ENCODE data around the gene RGP1.
A peak's percentile ranks its signal among the peaks of the same experiment; 100 is the strongest.

RGP1 gene

DNA sequence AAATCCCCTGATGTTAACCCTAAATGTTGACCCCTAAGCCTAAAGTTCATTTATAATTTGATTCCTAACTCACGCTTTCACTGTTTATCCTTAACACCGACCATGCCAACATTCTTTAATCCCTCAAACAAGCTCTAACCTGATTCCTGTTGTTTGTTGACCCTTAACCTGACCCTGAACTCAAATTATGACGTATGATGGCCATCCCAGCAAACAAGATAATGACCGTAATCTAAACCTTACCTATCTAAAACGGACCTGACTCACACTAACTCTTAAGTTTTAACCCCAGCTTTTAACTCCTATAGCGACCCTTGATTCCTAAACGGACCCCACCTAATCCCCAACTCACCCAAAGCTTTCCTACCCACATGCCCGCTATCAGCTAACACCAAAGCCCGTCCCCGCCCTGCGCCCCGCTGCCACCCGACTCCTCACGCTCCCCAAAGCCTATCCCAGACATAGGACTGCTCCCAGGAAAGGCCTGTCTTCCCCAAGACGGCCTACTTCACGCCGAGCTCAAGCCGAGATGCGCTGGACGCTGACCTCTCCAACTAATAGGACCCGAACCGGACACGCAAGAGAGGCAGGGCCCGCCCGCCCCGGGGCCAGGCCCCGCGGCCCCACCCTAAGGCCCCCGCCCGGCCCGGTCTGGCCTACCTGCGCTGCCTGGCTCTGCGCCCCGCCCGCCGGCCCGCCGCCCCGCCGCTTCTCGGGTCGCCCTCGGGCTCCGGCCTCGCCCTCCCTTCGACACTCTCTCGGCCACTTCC is 17.5 kb upstream of the RGP1 start:
- H3K27ac ChIP-seq (ENCODE audit: insufficient read depth, low read length, poor library complexity, severe bottlenecking), result peak overlapping the region; percentile 88
- no peaks in the 10 kb centered on the region for H3K27me3 ChIP-seq (replicated peaks; ENCODE audit: control insufficient read depth, insufficient read depth, low read length, poor library complexity, severe bottlenecking)
- peak overlapping the region; percentile 72 for H3K4me3 ChIP-seq (ENCODE audit: insufficient read depth, low read depth, low read length, poor library complexity, severe bottlenecking)
- DNase-seq, result no peak
- H3K36me3 ChIP-seq (ENCODE audit: control insufficient read depth, insufficient read depth, low read length), result peaks cover 14% of the 10 kb centered on the region
- peaks cover 56% of the 10 kb centered on the region for H3K4me1 ChIP-seq (ENCODE audit: control insufficient read depth, insufficient read depth, low read length, poor library complexity, severe bottlenecking)
- no peaks in the 10 kb centered on the region for H3K9me3 ChIP-seq (ENCODE audit: control insufficient read depth, low read length)

DNA sequence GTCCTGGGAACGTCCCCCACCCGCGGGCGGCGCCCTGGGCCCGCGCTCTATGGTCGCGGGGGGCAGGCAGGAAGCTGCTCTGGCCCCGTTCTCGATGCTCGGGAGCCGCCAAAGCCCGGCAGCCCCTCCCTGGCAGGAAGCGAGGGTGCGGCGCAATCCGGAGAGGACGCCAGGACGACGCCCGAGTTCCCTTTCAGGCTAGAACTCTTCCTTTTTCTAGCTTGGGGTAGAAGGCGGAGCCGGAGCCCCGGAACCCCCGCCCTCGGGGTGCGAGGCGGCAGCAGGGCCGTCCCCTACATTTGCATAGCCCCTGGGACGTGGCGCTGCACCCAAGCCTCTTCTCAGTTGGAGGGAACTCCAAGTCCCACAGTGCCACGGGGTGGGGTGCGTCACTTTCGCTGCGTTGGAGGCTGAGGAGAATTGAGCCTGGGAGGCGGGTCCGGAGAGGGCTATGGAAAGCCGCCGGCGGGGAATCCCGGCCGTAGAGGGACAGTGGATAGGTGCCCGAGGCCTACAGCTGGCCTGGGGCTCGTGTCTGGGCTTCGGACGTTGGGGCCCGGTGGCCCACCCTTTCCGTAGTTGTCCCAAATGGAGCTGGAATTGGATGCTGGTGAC is 16.8 kb upstream of the RGP1 start, which contains the start of the genes CREB3 and TLN1:
TSS of gene CREB3 (plus strand) at position 482 of the 615 bp plus-strand sequence. CDS start at position 589, 107 bp downstream.
TSS of gene TLN1 (minus strand) at position 11 of the 615 bp plus-strand sequence. CDS start 6,501 bp downstream, outside the sequence.
- Histone ChIP-seq H3K27ac (ENCODE audit: insufficient read depth, low read length, poor library complexity, severe bottlenecking) (peak within 1 kb of the TSS; percentile 88), H3K4me1 (ENCODE audit: control insufficient read depth, insufficient read depth, low read length, poor library complexity, severe bottlenecking) (peaks cover 49% of the 10 kb centered on the region), H3K27me3 (replicated peaks; ENCODE audit: control insufficient read depth, insufficient read depth, low read length, poor library complexity, severe bottlenecking) (no peaks in the 10 kb centered on the region), H3K4me3 (ENCODE audit: insufficient read depth, low read depth, low read length, poor library complexity, severe bottlenecking) (peak within 1 kb of the TSS; percentile 72), H3K36me3 (ENCODE audit: control insufficient read depth, insufficient read depth, low read length) (peaks cover 17% of the 10 kb centered on the region), H3K9me3 (ENCODE audit: control insufficient read depth, low read length) (no peaks in the 10 kb centered on the region)
- peak; percentile 93 to 96 (median 96) for DNase-seq

DNA sequence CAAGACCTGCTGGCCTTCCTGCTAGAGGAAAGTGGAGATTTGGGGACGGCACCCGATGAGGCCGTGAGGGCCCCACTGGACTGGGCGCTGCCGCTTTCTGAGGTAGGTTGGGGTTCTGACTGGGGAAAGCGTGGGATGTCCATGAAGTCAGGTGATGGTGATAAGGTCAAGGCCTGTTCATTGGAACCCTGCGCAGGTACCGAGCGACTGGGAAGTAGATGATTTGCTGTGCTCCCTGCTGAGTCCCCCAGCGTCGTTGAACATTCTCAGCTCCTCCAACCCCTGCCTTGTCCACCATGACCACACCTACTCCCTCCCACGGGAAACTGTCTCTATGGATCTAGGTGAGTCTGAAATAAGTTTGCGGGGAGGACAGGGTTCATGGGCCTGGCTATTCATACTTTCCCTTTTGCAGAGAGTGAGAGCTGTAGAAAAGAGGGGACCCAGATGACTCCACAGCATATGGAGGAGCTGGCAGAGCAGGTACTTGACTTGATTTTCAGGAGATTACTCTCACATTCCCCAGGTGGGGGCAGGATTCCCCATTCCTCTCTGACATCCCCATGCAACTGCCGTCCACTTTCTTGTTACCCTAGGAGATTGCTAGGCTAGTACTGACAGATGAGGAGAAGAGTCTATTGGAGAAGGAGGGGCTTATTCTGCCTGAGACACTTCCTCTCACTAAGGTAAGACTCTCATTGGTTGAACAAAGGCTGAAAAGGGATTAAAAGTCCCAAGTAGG is 16.1 kb upstream of the RGP1 start:
- Histone ChIP-seq H3K36me3 (ENCODE audit: control insufficient read depth, insufficient read depth, low read length) (peaks cover 23% of the 10 kb centered on the region), H3K27me3 (replicated peaks; ENCODE audit: control insufficient read depth, insufficient read depth, low read length, poor library complexity, severe bottlenecking) (no peaks in the 10 kb centered on the region), H3K4me1 (ENCODE audit: control insufficient read depth, insufficient read depth, low read length, poor library complexity, severe bottlenecking) (peaks cover 42% of the 10 kb centered on the region), H3K27ac (ENCODE audit: insufficient read depth, low read length, poor library complexity, severe bottlenecking) (peak overlapping the region; percentile 88), H3K9me3 (ENCODE audit: control insufficient read depth, low read length) (no peaks in the 10 kb centered on the region), H3K4me3 (ENCODE audit: insufficient read depth, low read depth, low read length, poor library complexity, severe bottlenecking) (peak overlapping the region; percentile 72)
- no peak for DNase-seq

DNA sequence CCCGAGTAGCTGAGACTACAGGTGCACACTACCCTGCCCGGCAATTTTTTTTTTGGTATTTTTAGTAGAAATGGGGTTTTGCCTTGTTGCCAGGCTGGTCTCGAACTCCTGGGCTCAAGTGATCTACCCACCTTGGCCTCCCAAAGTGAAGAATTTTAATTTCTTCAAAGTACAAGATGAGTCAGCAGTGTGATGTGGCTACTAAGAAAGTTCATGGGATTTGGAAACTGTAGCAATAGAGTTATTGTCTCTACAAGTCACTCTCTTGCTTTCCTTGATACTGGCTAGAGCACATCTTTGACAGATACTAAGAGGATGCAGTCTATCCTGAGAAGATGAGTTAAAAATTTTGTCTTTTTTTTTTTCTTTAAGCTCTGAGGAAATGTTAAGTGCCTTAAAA is 15.0 kb upstream of the RGP1 start:
- Histone ChIP-seq H3K27ac (ENCODE audit: insufficient read depth, low read length, poor library complexity, severe bottlenecking) (no peak overlapping the region), H3K4me3 (ENCODE audit: insufficient read depth, low read depth, low read length, poor library complexity, severe bottlenecking) (no peak overlapping the region), H3K27me3 (replicated peaks; ENCODE audit: control insufficient read depth, insufficient read depth, low read length, poor library complexity, severe bottlenecking) (no peaks in the 10 kb centered on the region), H3K4me1 (ENCODE audit: control insufficient read depth, insufficient read depth, low read length, poor library complexity, severe bottlenecking) (peaks cover 33% of the 10 kb centered on the region), H3K9me3 (ENCODE audit: control insufficient read depth, low read length) (no peaks in the 10 kb centered on the region), H3K36me3 (ENCODE audit: control insufficient read depth, insufficient read depth, low read length) (peaks cover 33% of the 10 kb centered on the region)
- DNase-seq, result no peak

DNA sequence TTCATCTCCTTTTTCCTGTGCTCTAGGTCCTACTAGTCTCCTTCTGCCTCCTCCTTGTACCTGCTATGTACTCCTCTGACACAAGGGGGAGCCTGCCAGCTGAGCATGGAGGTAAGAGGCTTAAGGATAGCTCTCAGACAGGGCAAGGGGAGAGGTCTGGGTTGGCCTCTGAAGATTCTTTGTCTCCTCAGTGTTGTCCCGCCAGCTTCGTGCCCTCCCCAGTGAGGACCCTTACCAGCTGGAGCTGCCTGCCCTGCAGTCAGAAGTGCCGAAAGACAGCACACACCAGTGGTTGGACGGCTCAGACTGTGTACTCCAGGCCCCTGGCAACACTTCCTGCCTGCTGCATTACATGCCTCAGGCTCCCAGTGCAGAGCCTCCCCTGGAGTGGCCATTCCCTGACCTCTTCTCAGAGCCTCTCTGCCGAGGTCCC is 12.9 kb upstream of the RGP1 start:
- DNase-seq, result peak; percentile 22 to 48 (median 43)
- Histone ChIP-seq H3K36me3 (ENCODE audit: control insufficient read depth, insufficient read depth, low read length) (peaks cover 45% of the 10 kb centered on the region), H3K27me3 (replicated peaks; ENCODE audit: control insufficient read depth, insufficient read depth, low read length, poor library complexity, severe bottlenecking) (no peaks in the 10 kb centered on the region), H3K4me3 (ENCODE audit: insufficient read depth, low read depth, low read length, poor library complexity, severe bottlenecking) (no peak overlapping the region), H3K4me1 (ENCODE audit: control insufficient read depth, insufficient read depth, low read length, poor library complexity, severe bottlenecking) (peaks cover 13% of the 10 kb centered on the region), H3K9me3 (ENCODE audit: control insufficient read depth, low read length) (no peaks in the 10 kb centered on the region), H3K27ac (ENCODE audit: insufficient read depth, low read length, poor library complexity, severe bottlenecking) (peak overlapping the region; percentile 28)

- Histone ChIP-seq H3K27me3 (replicated peaks; ENCODE audit: control insufficient read depth, insufficient read depth, low read length, poor library complexity, severe bottlenecking) (no peaks in the 10 kb centered on the region), H3K36me3 (ENCODE audit: control insufficient read depth, insufficient read depth, low read length) (peaks cover 45% of the 10 kb centered on the region), H3K27ac (ENCODE audit: insufficient read depth, low read length, poor library complexity, severe bottlenecking) (no peak overlapping the region), H3K4me3 (ENCODE audit: insufficient read depth, low read depth, low read length, poor library complexity, severe bottlenecking) (no peak overlapping the region), H3K9me3 (ENCODE audit: control insufficient read depth, low read length) (no peaks in the 10 kb centered on the region), H3K4me1 (ENCODE audit: control insufficient read depth, insufficient read depth, low read length, poor library complexity, severe bottlenecking) (peaks cover 8% of the 10 kb centered on the region)
- no peak for DNase-seq
Measured at GRCh38 chr9:35737143-35737542, 11.9 kb upstream of the RGP1 start.

DNA sequence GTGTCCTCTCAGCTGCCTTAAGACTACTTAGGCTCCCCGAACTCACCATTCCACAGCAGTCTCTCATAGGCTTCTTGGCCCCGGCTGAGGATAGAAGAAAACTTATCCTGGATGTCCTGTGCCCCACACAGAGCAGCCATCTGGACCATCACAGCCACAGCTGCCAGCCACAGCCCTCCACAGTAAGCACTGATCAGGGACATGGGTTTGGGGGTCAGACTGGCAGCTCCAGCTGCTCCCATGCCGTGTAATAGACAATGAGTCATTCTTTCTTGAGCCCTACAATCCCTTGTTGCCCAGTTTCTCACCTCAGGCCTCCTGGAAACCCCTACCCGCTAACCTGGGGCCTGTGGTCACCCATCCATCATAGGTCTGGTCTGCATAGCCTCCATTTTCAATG is 10.9 kb upstream of the RGP1 start:
- Histone ChIP-seq H3K27me3 (replicated peaks; ENCODE audit: control insufficient read depth, insufficient read depth, low read length, poor library complexity, severe bottlenecking) (no peaks in the 10 kb centered on the region), H3K9me3 (ENCODE audit: control insufficient read depth, low read length) (no peaks in the 10 kb centered on the region), H3K4me1 (ENCODE audit: control insufficient read depth, insufficient read depth, low read length, poor library complexity, severe bottlenecking) (peaks cover 5% of the 10 kb centered on the region), H3K4me3 (ENCODE audit: insufficient read depth, low read depth, low read length, poor library complexity, severe bottlenecking) (no peak overlapping the region), H3K36me3 (ENCODE audit: control insufficient read depth, insufficient read depth, low read length) (peaks cover 49% of the 10 kb centered on the region), H3K27ac (ENCODE audit: insufficient read depth, low read length, poor library complexity, severe bottlenecking) (no peak overlapping the region)
- no peak for DNase-seq

GRCh38 chr9:35738924-35739323 is 10.2 kb upstream of the RGP1 start:
- Histone ChIP-seq H3K9me3 (ENCODE audit: control insufficient read depth, low read length) (no peaks in the 10 kb centered on the region), H3K4me1 (ENCODE audit: control insufficient read depth, insufficient read depth, low read length, poor library complexity, severe bottlenecking) (no peaks in the 10 kb centered on the region), H3K4me3 (ENCODE audit: insufficient read depth, low read depth, low read length, poor library complexity, severe bottlenecking) (no peak overlapping the region), H3K27ac (ENCODE audit: insufficient read depth, low read length, poor library complexity, severe bottlenecking) (no peak overlapping the region), H3K36me3 (ENCODE audit: control insufficient read depth, insufficient read depth, low read length) (peaks cover 56% of the 10 kb centered on the region), H3K27me3 (replicated peaks; ENCODE audit: control insufficient read depth, insufficient read depth, low read length, poor library complexity, severe bottlenecking) (no peaks in the 10 kb centered on the region)
- DNase-seq, result no peak

DNA sequence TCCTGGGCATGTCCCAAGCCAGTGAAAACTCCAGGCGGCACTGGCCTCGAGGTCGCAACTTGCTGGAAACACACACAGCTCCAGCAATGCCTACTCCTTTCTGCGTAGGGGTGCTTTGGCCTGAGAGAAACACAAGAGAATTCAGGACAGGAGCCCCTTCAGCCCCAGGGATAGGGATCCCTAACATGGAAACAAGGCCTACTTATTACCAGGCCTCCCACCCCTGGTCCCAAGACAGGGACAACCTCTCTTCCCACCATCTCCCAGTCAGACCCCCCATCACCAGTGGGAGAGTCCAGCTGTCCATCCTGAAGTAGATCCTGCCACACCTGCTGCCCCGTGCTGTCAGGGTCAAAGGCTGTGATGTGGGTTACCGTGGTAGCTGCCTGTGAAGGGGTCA is 8.8 kb upstream of the RGP1 start:
- Histone ChIP-seq H3K36me3 (ENCODE audit: control insufficient read depth, insufficient read depth, low read length) (peaks cover 65% of the 10 kb centered on the region), H3K27me3 (replicated peaks; ENCODE audit: control insufficient read depth, insufficient read depth, low read length, poor library complexity, severe bottlenecking) (no peaks in the 10 kb centered on the region), H3K4me3 (ENCODE audit: insufficient read depth, low read depth, low read length, poor library complexity, severe bottlenecking) (no peak overlapping the region), H3K4me1 (ENCODE audit: control insufficient read depth, insufficient read depth, low read length, poor library complexity, severe bottlenecking) (no peaks in the 10 kb centered on the region), H3K9me3 (ENCODE audit: control insufficient read depth, low read length) (no peaks in the 10 kb centered on the region), H3K27ac (ENCODE audit: insufficient read depth, low read length, poor library complexity, severe bottlenecking) (no peak overlapping the region)
- DNase-seq, result no peak
